MG63 (cell line): Measurements from ENCODE around the gene MORC4. TPM values are rescaled to one million over a fixed set of nuclear protein-coding genes. Genes with fewer than 3 reads are reported as not detected.

ENCODE experiments used
- DNase-seq: peaks from one replicate; pipeline ENCODE4 v3.0.0-alpha.2; 2020
- H3K27me3 ChIP-seq: fragments of 250-450 bp; sonication (Bioruptor Pico); 2 replicates; pipeline ENCODE4 v1.5.1; 2020; ENCODE audit warnings: mild to moderate bottlenecking, moderate library complexity
- H3K36me3 ChIP-seq: fragments of 250-450 bp; sonication (Bioruptor Pico); 2 replicates; pipeline ENCODE4 v1.5.1; 2020; ENCODE audit warnings: mild to moderate bottlenecking, moderate library complexity
- H3K4me3 ChIP-seq: fragments of 250-450 bp; sonication (Bioruptor Pico); 2 replicates; pipeline ENCODE4 v1.5.1; 2020; ENCODE audit warnings: mild to moderate bottlenecking, moderate library complexity
- H3K9me3 ChIP-seq: fragments of 250-450 bp; sonication (Bioruptor Pico); 2 replicates; pipeline ENCODE4 v1.5.1; 2020; ENCODE audit warnings: mild to moderate bottlenecking, moderate library complexity
- total RNA-seq: library from RNA; depleted of rRNA; stranded (reverse); fragments of >200 nt; shearing (Covaris generic); gene quantifications from 2 replicates; pipeline ENCODE4 v1.2.3, GENCODE V29; 2014; ENCODE audit warnings: low replicate concordance

MORC4 gene
- total RNA-seq, 1 experiment from 2014 or later: 15.8 TPM

GRCh38 chrX:106959901-106960300 lies 40.1 kb downstream of the MORC4 start:
- H3K9me3 ChIP-seq: no peaks in the 10 kb centered on the region
- H3K36me3 ChIP-seq: peaks cover 4% of the 10 kb centered on the region; the same call in 1 of the 2 replicates
- DNase-seq: no peak
- H3K4me3 ChIP-seq: no peak overlapping the region
- no peaks in the 10 kb centered on the region for H3K27me3 ChIP-seq

- peaks cover 8% of the 10 kb centered on the region for H3K36me3 ChIP-seq
- H3K27me3 ChIP-seq: no peaks in the 10 kb centered on the region
- no peak for DNase-seq
- no peak overlapping the region for H3K4me3 ChIP-seq
- H3K9me3 ChIP-seq: no peaks in the 10 kb centered on the region
Observed at GRCh38 chrX:106957856-106958255, 42.2 kb downstream of the MORC4 start.

GRCh38 chrX:106955004-106955772 lies 44.8 kb downstream of the MORC4 start:
- Histone ChIP-seq H3K36me3 (peaks cover 8% of the 10 kb centered on the region), H3K9me3 (no peaks in the 10 kb centered on the region), H3K4me3 (no peak overlapping the region), H3K27me3 (no peaks in the 10 kb centered on the region)
- DNase-seq: no peak

- no peak for DNase-seq
- Histone ChIP-seq H3K9me3 (no peaks in the 10 kb centered on the region), H3K27me3 (no peaks in the 10 kb centered on the region), H3K4me3 (no peak overlapping the region), H3K36me3 (peaks cover 8% of the 10 kb centered on the region)
Observed at GRCh38 chrX:106954041-106954440, 46.0 kb downstream of the MORC4 start.

- Histone ChIP-seq H3K27me3 (no peaks in the 10 kb centered on the region), H3K36me3 (peaks cover 8% of the 10 kb centered on the region), H3K4me3 (no peak overlapping the region), H3K9me3 (no peaks in the 10 kb centered on the region)
- no peak for DNase-seq
Observed at GRCh38 chrX:106952988-106953387, 47.0 kb downstream of the MORC4 start.

- H3K36me3 ChIP-seq: peaks cover 7% of the 10 kb centered on the region
Observed at GRCh38 chrX:106952538-106952937, 47.5 kb downstream of the MORC4 start.

GRCh38 chrX:106952089-106952488 lies 47.9 kb downstream of the MORC4 start:
- no peak for DNase-seq
- H3K4me3 ChIP-seq: no peak overlapping the region
- peaks cover 6% of the 10 kb centered on the region for H3K36me3 ChIP-seq

More at GRCh38 chrX:106952538-106952937, 47.5 kb downstream of the MORC4 start:
- H3K9me3 ChIP-seq: no peaks in the 10 kb centered on the region
- H3K4me3 ChIP-seq: no peak overlapping the region
- no peak for DNase-seq
- H3K27me3 ChIP-seq: no peaks in the 10 kb centered on the region

GRCh38 chrX:106951230-106951629 lies 48.8 kb downstream of the MORC4 start:
- H3K4me3 ChIP-seq: no peak overlapping the region
- H3K9me3 ChIP-seq: no peaks in the 10 kb centered on the region
- DNase-seq: no peak
- H3K27me3 ChIP-seq: no peaks in the 10 kb centered on the region
- peaks cover 6% of the 10 kb centered on the region for H3K36me3 ChIP-seq

More at GRCh38 chrX:106952089-106952488, 47.9 kb downstream of the MORC4 start:
- Histone ChIP-seq H3K9me3 (no peaks in the 10 kb centered on the region), H3K27me3 (no peaks in the 10 kb centered on the region)

DNA sequence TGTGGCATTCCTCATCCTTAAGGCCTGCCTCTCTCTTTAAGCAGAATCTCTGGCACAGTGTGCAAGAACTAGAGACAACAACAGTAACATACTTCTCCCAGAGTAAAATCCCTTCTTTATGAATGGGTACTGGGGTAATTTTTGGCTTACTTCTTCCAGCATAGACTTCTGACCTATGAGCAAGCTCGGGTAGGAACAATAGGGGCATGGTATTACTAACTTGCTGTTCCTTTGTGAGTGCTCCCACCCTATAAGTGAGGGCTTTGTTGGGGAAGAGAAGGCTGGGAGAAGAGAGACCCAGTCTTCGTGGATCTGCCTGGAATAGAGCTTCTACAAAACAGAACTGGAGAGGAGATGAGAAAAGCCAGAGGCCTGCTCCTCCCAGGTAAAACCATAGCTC lies 49.6 kb downstream of the MORC4 start:
- peaks cover 6% of the 10 kb centered on the region for H3K36me3 ChIP-seq
- H3K4me3 ChIP-seq: no peak overlapping the region
- DNase-seq: no peak
- H3K9me3 ChIP-seq: no peaks in the 10 kb centered on the region
- H3K27me3 ChIP-seq: no peaks in the 10 kb centered on the region

DNA sequence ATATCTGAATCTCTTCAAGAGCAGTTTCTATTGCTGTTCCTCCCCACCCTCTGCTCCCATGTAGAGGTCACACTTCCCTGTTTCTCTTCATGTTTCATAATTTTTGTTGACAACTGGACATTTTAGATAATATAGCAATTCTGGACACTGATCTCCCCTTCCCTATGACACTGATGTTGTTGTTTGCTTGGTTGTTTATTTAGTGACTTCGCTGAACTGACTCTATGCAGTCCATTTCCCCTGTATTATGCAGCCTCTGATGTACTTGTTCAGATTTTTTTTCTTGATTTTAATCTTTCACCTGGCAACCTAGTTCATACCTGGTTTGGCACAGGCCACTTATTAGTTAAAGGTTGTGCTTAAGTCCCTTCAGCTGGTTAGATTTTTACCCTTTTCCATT lies 50.6 kb downstream of the MORC4 start:
- no peak for DNase-seq
- Histone ChIP-seq H3K4me3 (no peak overlapping the region), H3K9me3 (no peaks in the 10 kb centered on the region), H3K27me3 (no peaks in the 10 kb centered on the region), H3K36me3 (peaks cover 3% of the 10 kb centered on the region)

GRCh38 chrX:106948641-106949040 lies 51.4 kb downstream of the MORC4 start:
- Histone ChIP-seq H3K36me3 (peaks cover 2% of the 10 kb centered on the region; the same call in 1 of the 2 replicates), H3K4me3 (no peak overlapping the region), H3K27me3 (no peaks in the 10 kb centered on the region), H3K9me3 (no peaks in the 10 kb centered on the region)
- DNase-seq: no peak

DNA sequence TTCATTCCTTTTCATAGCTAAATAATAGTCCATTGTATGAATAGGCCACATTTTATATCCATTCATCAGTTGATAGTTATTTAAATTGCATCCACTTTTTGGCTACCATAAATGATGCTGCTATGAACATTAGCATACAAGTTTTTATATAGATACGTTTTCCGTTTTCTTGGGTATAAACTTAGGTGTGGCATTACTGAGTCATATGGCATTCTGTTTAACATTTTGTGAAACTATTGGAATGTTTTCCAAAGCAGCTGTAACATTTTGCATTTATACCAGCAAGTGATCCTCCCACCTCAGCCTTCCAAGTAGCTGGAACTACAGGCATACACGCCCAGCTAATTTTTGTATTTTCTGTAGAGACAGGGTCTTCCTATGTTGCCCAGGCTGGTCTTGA lies 53.5 kb downstream of the MORC4 start:
- Histone ChIP-seq H3K4me3 (no peak overlapping the region), H3K9me3 (no peaks in the 10 kb centered on the region), H3K27me3 (no peaks in the 10 kb centered on the region), H3K36me3 (no peaks in the 10 kb centered on the region)
- DNase-seq: no peak

DNA sequence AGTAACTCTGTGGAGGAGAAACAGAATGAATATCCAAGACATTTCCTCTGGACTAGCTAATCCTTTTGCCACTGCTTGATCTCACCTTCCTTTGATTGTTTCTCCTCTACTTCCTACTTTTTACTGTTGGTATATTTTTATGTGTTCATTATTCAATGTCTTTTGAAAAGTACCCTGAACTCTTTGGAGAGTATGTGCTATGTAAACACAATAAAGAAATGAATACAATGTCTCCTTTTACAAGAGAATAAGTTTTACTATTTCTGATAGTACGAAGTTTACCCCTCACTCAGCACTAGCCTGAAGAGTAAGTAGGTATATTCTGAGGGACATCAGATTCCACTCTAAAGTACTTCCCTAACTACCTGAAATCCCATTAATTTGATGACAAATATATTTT lies 59.9 kb downstream of the MORC4 start:
- no peaks in the 10 kb centered on the region for H3K36me3 ChIP-seq
- no peak overlapping the region for H3K4me3 ChIP-seq
- no peaks in the 10 kb centered on the region for H3K27me3 ChIP-seq
- DNase-seq: no peak
- no peaks in the 10 kb centered on the region for H3K9me3 ChIP-seq

GRCh38 chrX:106939566-106939965 lies 60.4 kb downstream of the MORC4 start:
- no peaks in the 10 kb centered on the region for H3K9me3 ChIP-seq
- no peak for DNase-seq
- no peak overlapping the region for H3K4me3 ChIP-seq
- no peaks in the 10 kb centered on the region for H3K36me3 ChIP-seq
- H3K27me3 ChIP-seq: no peaks in the 10 kb centered on the region

GRCh38 chrX:106936246-106936645 lies 63.8 kb downstream of the MORC4 start:
- no peaks in the 10 kb centered on the region for H3K9me3 ChIP-seq
- no peak overlapping the region for H3K4me3 ChIP-seq
- DNase-seq: no peak
- no peaks in the 10 kb centered on the region for H3K27me3 ChIP-seq
- no peaks in the 10 kb centered on the region for H3K36me3 ChIP-seq

GRCh38 chrX:106935175-106935574 lies 64.8 kb downstream of the MORC4 start:
- no peaks in the 10 kb centered on the region for H3K9me3 ChIP-seq
- no peak for DNase-seq
- no peaks in the 10 kb centered on the region for H3K36me3 ChIP-seq

DNA sequence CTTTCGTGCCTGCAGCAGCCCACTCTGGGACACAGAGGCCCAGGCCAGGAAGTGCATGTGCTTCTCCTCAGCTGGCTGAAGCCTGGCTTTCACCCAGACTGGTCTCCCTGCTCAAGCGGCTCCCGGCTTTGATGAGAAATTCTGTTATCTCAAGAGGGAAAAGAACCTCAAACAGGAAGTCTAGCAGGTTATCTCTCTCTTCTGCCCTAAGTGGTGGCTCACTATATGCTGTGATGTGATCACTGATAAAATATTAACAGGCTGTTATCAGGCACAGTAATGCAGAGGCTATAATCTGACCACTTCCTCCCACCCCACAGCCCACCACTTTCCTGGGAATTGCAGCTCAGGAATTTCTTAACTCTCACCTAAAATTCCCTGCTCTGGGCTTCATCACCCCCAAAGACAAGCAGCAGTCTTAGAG lies 66.5 kb downstream of the MORC4 start:
- H3K27me3 ChIP-seq: no peaks in the 10 kb centered on the region
- H3K4me3 ChIP-seq: no peak overlapping the region
- no peaks in the 10 kb centered on the region for H3K9me3 ChIP-seq
- DNase-seq: no peak
- H3K36me3 ChIP-seq: no peaks in the 10 kb centered on the region

More at GRCh38 chrX:106935175-106935574, 64.8 kb downstream of the MORC4 start:
- H3K4me3 ChIP-seq: no peak overlapping the region
- H3K27me3 ChIP-seq: no peaks in the 10 kb centered on the region

DNA sequence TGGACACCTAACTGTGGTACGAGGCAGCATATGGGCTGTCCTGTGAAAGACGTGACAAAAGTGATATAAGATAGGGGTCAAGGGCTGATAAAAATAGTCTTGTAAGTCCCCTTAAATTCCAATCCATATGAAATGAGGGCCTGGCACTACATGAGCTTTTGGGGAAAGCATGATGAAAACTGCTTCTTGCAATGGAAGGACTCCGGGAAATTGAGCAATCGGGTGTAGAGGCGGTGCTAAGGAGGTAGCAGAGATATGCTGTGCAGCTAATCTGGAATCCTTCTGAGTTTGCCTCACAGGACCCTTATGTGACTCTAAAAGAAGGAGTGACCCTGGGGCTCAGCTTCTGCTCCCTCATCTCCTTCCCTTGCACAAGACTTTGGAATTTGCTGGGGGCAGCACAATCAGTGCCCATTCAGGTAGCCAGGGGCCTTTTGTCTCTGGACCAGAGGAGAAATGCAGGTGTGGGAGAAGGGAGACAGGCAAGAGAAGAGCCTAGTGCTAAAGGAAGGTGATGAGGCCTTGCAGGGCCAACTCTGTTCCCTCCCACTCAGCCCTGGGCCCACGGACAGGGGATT lies 67.0 kb downstream of the MORC4 start:
- Histone ChIP-seq H3K36me3 (no peaks in the 10 kb centered on the region), H3K4me3 (no peak overlapping the region)
- DNase-seq: no peak

More for the DNA sequence above, 67.0 kb downstream of the MORC4 start:
- Histone ChIP-seq H3K9me3 (no peaks in the 10 kb centered on the region), H3K27me3 (no peaks in the 10 kb centered on the region)
